Rectal smooth muscle tissue (tissue), 1 donor: ENCODE results near the gene KANK3.
"Not testable (repeated sequence)": the region's sequence is repeated elsewhere in the genome, so short reads cannot be mapped to it uniquely, and the experiment has no call there.

Source experiments
- H3K27ac ChIP-seq: one replicate; pipeline ENCODE4 v1.7.0; 2013; ENCODE audit warnings: low read depth, low read length, inconsistent platforms
- H3K27me3 ChIP-seq: one replicate; pipeline ENCODE4 v1.7.0; 2013; ENCODE audit warnings: low read length; ENCODE audit not compliant: control insufficient read depth, insufficient read depth
- H3K36me3 ChIP-seq: one replicate; pipeline ENCODE4 v1.7.0; 2013; ENCODE audit warnings: low read length; ENCODE audit not compliant: control insufficient read depth, insufficient read depth
- H3K4me1 ChIP-seq: one replicate; pipeline ENCODE4 v1.7.0; 2013; ENCODE audit warnings: low read length; ENCODE audit not compliant: control insufficient read depth, insufficient read depth
- H3K4me3 ChIP-seq: one replicate; pipeline ENCODE4 v1.7.0; 2013; ENCODE audit warnings: low read length
- H3K9ac ChIP-seq: one replicate; pipeline ENCODE4 v1.7.0; 2013; ENCODE audit warnings: low read length

Gene KANK3

GRCh38 chr19:8341504-8341903, 1.6 kb downstream of the KANK3 start:
- H3K4me3 ChIP-seq, H3K4me1 ChIP-seq, H3K27ac ChIP-seq, H3K36me3 ChIP-seq, H3K9ac ChIP-seq: not testable (repeated sequence)
- H3K27me3 ChIP-seq: peaks cover 13% of the 10 kb centered on the region

DNA sequence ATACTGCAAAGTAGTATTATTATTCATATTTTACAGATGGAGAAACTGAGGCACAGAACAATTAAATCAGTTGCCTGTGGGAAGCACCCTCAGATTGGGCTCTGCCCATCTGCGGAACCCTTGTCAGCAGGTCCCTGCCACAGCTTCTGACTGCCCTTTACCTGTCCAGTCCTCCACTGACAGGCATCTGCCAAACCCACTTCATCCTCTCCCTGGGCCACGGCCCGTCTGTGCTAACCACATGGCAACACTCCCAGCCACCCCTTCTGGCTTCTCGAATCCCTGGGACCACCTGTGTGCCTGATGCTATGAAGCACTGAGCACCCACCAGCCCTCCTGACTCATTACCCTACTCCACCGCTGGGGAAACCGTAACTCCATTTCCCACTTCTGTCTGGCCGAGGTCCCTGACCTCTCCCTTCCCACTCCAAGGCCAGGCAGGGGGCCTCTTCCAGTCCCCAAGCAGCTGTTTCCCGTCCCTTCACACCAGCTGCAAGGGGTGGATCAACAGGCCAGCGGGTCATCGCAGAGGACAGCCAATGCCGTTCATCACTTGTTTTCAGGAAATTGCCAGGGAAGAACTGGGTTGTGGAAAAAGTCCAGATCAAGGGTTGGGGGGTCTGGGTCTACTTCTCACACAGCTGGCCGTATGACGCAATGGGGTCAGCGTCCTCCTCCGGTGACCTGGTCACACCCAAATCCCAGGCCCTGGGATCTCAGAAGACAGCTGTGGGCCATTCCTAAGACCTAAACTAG, 2.5 kb downstream of the KANK3 start:
- no peak overlapping the region for H3K27ac ChIP-seq
- no peaks in the 10 kb centered on the region for H3K4me1 ChIP-seq
- no peak overlapping the region for H3K4me3 ChIP-seq

GRCh38 chr19:8338835-8339234, 4.2 kb downstream of the KANK3 start:
- Histone ChIP-seq H3K27me3 (peaks cover 25% of the 10 kb centered on the region), H3K36me3 (no peaks in the 10 kb centered on the region), H3K4me1 (peaks cover 3% of the 10 kb centered on the region), H3K4me3 (no peak overlapping the region), H3K27ac (no peak overlapping the region), H3K9ac (no peak overlapping the region)

More for the DNA sequence above, 2.5 kb downstream of the KANK3 start:
- no peak overlapping the region for H3K9ac ChIP-seq
- no peaks in the 10 kb centered on the region for H3K36me3 ChIP-seq
- peaks cover 16% of the 10 kb centered on the region for H3K27me3 ChIP-seq

DNA sequence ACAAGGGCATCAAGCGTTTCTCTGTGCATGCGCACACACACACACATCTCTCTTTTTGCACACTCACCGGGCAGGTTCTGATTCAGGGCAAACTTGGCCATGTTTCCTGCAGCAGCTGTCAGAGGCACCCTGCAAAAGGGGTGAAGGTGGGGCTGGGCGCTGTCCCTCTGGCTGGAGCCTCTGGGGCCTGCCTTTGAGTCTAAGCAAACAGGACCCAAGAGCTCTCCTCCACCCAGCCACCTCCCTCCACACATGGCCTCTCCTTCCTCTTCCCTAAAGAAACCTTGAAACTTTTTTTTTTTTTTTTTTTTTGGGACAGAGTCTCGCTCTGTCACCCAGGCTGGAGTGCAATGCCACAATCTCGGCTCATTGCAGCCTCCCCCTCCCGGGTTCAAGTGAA, 5.3 kb downstream of the KANK3 start:
- H3K36me3 ChIP-seq: no peaks in the 10 kb centered on the region
- H3K4me3 ChIP-seq: no peak overlapping the region
- no peak overlapping the region for H3K9ac ChIP-seq
- H3K4me1 ChIP-seq: peaks cover 3% of the 10 kb centered on the region
- no peak overlapping the region for H3K27ac ChIP-seq
- H3K27me3 ChIP-seq: peaks cover 35% of the 10 kb centered on the region

GRCh38 chr19:8336660-8337059, 6.4 kb downstream of the KANK3 start:
- Histone ChIP-seq H3K9ac (no peak overlapping the region), H3K4me3 (no peak overlapping the region), H3K27ac (no peak overlapping the region), H3K27me3 (peaks cover 31% of the 10 kb centered on the region), H3K36me3 (no peaks in the 10 kb centered on the region), H3K4me1 (peaks cover 3% of the 10 kb centered on the region)

- H3K27me3 ChIP-seq: peaks cover 31% of the 10 kb centered on the region
These were observed 6.9 kb downstream of the KANK3 start for GRCh38 chr19:8336072-8336569.

GRCh38 chr19:8335343-8336071, 7.6 kb downstream of the KANK3 start:
- Histone ChIP-seq H3K4me3 (peak overlapping the region; percentile 33), H3K36me3 (no peaks in the 10 kb centered on the region), H3K27me3 (peaks cover 31% of the 10 kb centered on the region), H3K4me1 (peaks cover 3% of the 10 kb centered on the region), H3K27ac (no peak overlapping the region), H3K9ac (no peak overlapping the region)

More at GRCh38 chr19:8336072-8336569, 6.9 kb downstream of the KANK3 start:
- Histone ChIP-seq H3K36me3 (no peaks in the 10 kb centered on the region), H3K4me1 (peaks cover 3% of the 10 kb centered on the region), H3K4me3 (no peak overlapping the region), H3K27ac (no peak overlapping the region), H3K9ac (no peak overlapping the region)

GRCh38 chr19:8334458-8335342, 8.4 kb downstream of the KANK3 start:
- no peaks in the 10 kb centered on the region for H3K36me3 ChIP-seq
- peak overlapping the region; percentile 33 for H3K4me3 ChIP-seq
- peaks cover 3% of the 10 kb centered on the region for H3K4me1 ChIP-seq
- no peak overlapping the region for H3K9ac ChIP-seq
- H3K27ac ChIP-seq: no peak overlapping the region
- H3K27me3 ChIP-seq: peaks cover 28% of the 10 kb centered on the region

DNA sequence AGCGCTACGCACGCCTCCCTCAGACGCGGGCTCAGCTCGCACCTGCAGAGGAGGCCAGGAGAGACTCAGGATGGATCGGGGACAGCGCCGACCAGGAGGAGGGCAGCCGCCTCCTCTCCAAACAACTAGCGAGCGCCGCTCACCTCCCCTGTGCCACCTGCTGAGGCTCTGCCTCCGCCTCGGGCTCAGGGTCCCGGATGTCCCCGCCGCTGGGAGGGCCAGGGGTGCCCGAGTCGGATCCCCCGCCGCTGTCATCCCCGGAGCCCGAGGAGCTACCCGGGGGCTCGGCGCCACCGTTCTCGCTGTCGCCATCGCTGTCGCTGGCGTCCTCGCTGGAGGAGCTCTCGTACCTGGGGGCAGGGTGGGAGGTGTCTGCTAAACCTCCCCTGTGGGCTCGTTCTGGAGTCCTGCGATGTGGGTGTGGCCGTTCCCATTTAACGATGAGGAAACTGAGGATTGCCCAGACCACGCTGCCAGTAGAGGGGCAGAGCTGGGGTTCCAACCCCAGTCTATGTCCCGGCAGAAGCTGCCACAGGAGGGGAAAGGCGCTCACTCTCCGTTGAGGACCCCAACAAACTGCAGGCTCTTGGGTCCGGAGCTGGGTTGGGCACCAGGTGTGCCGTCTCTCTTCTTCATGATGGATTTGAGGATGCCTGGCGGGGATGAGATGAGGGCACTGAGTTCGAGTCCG, 9.2 kb downstream of the KANK3 start:
- no peak overlapping the region for H3K4me3 ChIP-seq
- no peak overlapping the region for H3K27ac ChIP-seq
- peaks cover 3% of the 10 kb centered on the region for H3K4me1 ChIP-seq
- peaks cover 28% of the 10 kb centered on the region for H3K27me3 ChIP-seq
- no peaks in the 10 kb centered on the region for H3K36me3 ChIP-seq
- H3K9ac ChIP-seq: no peak overlapping the region

DNA sequence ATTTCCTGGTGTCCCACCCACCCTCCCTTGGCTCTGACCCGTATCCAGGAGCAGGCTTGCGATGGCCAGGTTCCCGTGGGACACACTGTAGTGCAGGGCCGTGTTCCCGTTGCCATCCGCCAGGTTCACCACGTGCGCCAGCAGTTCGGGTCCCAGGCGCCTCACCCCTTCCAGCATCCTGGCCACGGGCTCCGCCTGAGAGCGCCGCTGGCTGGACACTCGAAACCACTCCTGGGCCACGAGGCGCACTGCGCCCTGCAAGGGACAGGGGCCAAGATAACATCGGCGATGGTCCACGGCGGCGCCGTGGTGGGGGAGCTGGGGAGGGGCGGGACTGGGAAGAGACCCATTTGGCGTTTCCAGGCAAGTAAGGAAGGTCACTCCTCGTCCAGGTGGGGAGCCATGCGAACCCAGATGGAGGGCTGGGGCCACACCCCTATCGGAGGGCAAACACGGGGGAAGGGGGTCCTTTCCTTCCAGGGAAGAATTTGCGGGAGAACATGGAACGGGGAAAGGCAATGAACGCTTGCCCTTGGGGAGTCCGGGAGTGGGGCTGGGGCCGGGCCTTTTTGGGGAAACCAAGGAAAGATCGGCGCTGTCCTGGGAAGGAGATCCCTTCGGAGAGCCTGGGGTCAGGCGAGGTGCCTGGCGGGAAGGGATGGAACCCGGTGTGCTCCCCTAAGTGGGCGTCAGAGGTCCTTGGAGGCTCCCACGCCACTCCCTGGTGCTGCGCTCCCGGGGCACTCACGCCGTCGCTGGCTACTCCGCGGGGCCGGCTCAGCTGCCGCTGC, 9.9 kb downstream of the KANK3 start:
- Histone ChIP-seq H3K4me3 (no peak overlapping the region), H3K27ac (no peak overlapping the region), H3K27me3 (peaks cover 26% of the 10 kb centered on the region), H3K4me1 (peaks cover 3% of the 10 kb centered on the region), H3K9ac (no peak overlapping the region), H3K36me3 (no peaks in the 10 kb centered on the region)

GRCh38 chr19:8331263-8331845, 11.7 kb downstream of the KANK3 start:
- Histone ChIP-seq H3K36me3 (no peaks in the 10 kb centered on the region), H3K4me1 (peaks cover 3% of the 10 kb centered on the region), H3K4me3 (no peak overlapping the region), H3K9ac (no peak overlapping the region), H3K27ac (no peak overlapping the region), H3K27me3 (peaks cover 22% of the 10 kb centered on the region)
